Measurements from ENCODE around the gene PCBD2.

DNA sequence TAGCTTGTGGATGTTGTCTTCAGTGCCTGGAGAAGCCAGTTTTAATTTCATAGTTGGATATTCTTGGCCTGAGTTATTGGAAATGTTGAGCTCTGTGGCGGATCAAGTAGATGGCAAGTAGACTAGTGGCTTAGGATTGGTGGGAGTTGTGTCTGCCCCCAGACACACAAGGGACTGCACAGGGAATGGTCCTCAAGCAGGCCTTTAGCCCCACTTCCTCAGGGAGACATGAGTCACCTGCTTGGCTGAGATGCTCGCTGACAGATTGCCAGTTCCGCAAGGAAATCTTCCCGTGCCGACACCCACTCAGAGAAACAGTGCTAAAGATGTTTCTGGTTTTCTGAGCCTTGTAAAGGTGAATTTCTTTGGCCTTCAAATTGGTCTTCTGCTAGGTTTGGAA is 44.0 kb downstream of the PCBD2 start:
- TF ChIP-seq BHLHE40 (IDR thresholded peaks at IDR 0.05; ENCODE audit: borderline replicate concordance) (no peak), FOXA1 (IDR thresholded peaks at IDR 0.05) (no peak), TARDBP (IDR thresholded peaks at IDR 0.05) (no peak)
